CD4-positive, alpha-beta T cell (primary cell): ENCODE measurements around the gene CIB4. TPM values are rescaled to one million over a fixed set of nuclear protein-coding genes. Genes with fewer than 3 reads are reported as not detected.

ENCODE experiments used
- ATAC-seq: fragments of 200-7000 bp; cut with Tn5 transposase; one replicate; pipeline ENCODE4 v1.10.0; 2022; ENCODE audit warnings: mild to moderate bottlenecking; ENCODE audit not compliant: poor library complexity
- CTCF ChIA-PET: fragments of 350-600 bp; sonication (Branson Sonifier 250); formaldehyde crosslinking; loops from one replicate; lab custom pipeline; 2021; ENCODE audit warnings: antibody characterized with exemption, inconsistent platforms; lab: Charles Lee
- POLR2A ChIA-PET: fragments of 350-600 bp; sonication (Branson Sonifier 250); formaldehyde crosslinking; loops from one replicate; lab custom pipeline; 2021; ENCODE audit warnings: antibody characterized with exemption, inconsistent platforms; lab: Charles Lee
- DNase-seq, 14 experiments: peaks; one replicate each; pipeline ENCODE4 v3.0.0-alpha.2; 2013 to 2020; ENCODE audit warnings: mixed read lengths in 2 of 14
- H3K27ac ChIP-seq, 2 donors: one replicate each; pipeline versions ENCODE4 v1.5.1 to v1.7.0; 2013; ENCODE audit warnings: low read length in 2 of 2, low read depth in 1 of 2, mild to moderate bottlenecking in 1 of 2
- H3K27me3 ChIP-seq, 2 experiments: 1 replicate in 1 of 2; 2 replicates in 1 of 2; pipeline versions ENCODE4 v1.6.1 to v1.7.0; 2013; ENCODE audit warnings: low read length in 2 of 2, control low read depth in 1 of 2, mild to moderate bottlenecking in 1 of 2, moderate library complexity in 1 of 2; ENCODE audit not compliant: insufficient read depth in 2 of 2, control insufficient read depth in 1 of 2
- H3K36me3 ChIP-seq: one replicate; pipeline ENCODE4 v1.6.1; 2013; ENCODE audit warnings: low read length, control low read depth; ENCODE audit not compliant: insufficient read depth
- H3K4me1 ChIP-seq: one replicate; pipeline ENCODE4 v1.6.1; 2013; ENCODE audit warnings: low read length, control low read depth; ENCODE audit not compliant: insufficient read depth
- H3K4me3 ChIP-seq: one replicate; pipeline ENCODE4 v1.5.1; 2013; ENCODE audit warnings: mild to moderate bottlenecking, low read length, moderate library complexity
- H3K9me3 ChIP-seq, 2 experiments: 1 replicate in 1 of 2; 2 replicates in 1 of 2; pipeline versions ENCODE4 v1.6.1 to v1.7.0; 2013; ENCODE audit warnings: low read length in 2 of 2, mild to moderate bottlenecking in 2 of 2, control low read depth in 1 of 2, moderate library complexity in 1 of 2; ENCODE audit not compliant: control insufficient read depth in 1 of 2, insufficient read depth in 1 of 2
- H3K27ac Mint-ChIP-seq: one replicate; pipeline ENCODE4 v1.8.0; 2020; ENCODE audit warnings: mixed read lengths
- H3K27me3 Mint-ChIP-seq: one replicate; pipeline ENCODE4 v1.8.0; 2021; ENCODE audit warnings: mixed read lengths
- H3K36me3 Mint-ChIP-seq: one replicate; pipeline ENCODE4 v1.8.0; 2021; ENCODE audit warnings: low read depth, mixed read lengths
- H3K4me1 Mint-ChIP-seq: one replicate; pipeline ENCODE4 v1.8.0; 2021; ENCODE audit warnings: low read depth, mixed read lengths
- H3K4me3 Mint-ChIP-seq: one replicate; pipeline ENCODE4 v1.8.0; 2020; ENCODE audit warnings: mild to moderate bottlenecking, mixed read lengths
- H3K9me3 Mint-ChIP-seq: one replicate; pipeline ENCODE4 v1.8.0; 2020; ENCODE audit warnings: mixed read lengths
- intact Hi-C, 2 experiments: fragments of 100-400 bp; cut with DNase I in 1 of 2; cut with micrococcal nuclease in 1 of 2; formaldehyde crosslinking; loops; one replicate each; pipeline versions ENCODE4 v1.15.1 to v1.9.0; 2023 to 2025; cut with DNase I, micrococcal nuclease
- total RNA-seq, 174 experiments: library from RNA in 2 of 174; stranded (reverse) in 2 of 174; gene quantifications; one replicate each; pipeline ENCODE4 v1.2.3 and lab custom pipeline; 2021 to 2026
- TF ChIP-seq, protein P1 (sequence below): fragments of 200-600 bp; IDR thresholded peaks from one replicate; pipeline ENCODE4 v1.8.0; 2022; ENCODE audit warnings: antibody characterized with exemption, mild to moderate bottlenecking

Gene CIB4
- total RNA-seq, 2 experiments from 2014 or later = not detected

DNA sequence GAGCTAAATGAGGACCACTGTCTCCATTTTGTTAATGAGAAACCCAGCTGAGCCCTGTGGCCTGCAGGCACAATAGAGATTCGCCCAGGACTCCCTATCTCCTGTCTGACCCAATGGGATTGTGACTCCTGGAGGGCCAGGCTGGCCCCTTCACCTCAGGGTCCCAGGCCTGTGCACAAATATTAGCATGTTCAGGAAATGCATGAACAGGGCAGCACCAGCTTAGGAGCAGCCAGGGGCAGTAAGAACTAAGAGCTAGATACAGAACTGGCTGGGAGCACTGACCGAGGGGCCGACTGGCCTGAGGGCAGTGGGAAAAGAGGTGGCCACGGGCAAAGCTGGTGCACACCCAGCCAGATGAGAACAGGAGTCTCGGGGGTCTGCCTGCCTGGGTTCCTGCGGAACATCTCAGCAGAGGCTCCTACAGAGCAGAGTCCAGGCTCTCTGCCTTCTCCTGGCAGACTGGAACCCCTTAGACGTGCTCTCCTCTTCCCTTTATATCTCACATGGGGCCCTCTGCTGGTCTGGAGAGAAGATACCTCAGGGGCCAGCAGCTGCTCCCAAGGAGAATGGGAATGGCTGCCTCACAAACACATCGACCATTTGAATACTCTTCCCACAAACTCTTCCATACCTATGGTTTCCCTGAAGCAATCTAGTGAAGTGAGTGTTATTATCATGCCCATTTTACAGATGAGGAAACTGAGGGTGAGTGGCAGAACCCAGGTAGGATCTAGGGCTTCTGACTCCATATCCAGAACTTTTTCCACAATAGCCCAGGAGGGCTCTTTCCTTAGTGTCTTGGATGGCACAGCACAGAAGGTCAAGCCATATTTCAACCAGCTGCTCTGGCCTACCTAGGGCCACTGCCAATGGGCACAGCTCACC, 85.7 kb downstream of the CIB4 start:
- no peak overlapping the region for H3K27ac Mint-ChIP-seq
- Histone ChIP-seq H3K4me1 (no peaks in the 10 kb centered on the region), H3K27me3 (peaks cover 16 to 35% of the 10 kb centered on the region in 2 experiments), H3K36me3 (no peaks in the 10 kb centered on the region), H3K27ac (no peak overlapping the region), H3K9me3 (no peaks in the 10 kb centered on the region), H3K4me3 (no peak overlapping the region)
- peaks cover 68% of the 10 kb centered on the region for H3K27me3 Mint-ChIP-seq
- ATAC-seq (no peak), DNase-seq (no peak)
- ChIA-PET POLR2A (no interaction called here), CTCF (no interaction called here)
- H3K4me3 Mint-ChIP-seq = no peak overlapping the region
- H3K36me3 Mint-ChIP-seq = no peaks in the 10 kb centered on the region
- no peaks in the 10 kb centered on the region for H3K9me3 Mint-ChIP-seq
- H3K4me1 Mint-ChIP-seq = no peaks in the 10 kb centered on the region
- TF ChIP-seq, protein P1, sequence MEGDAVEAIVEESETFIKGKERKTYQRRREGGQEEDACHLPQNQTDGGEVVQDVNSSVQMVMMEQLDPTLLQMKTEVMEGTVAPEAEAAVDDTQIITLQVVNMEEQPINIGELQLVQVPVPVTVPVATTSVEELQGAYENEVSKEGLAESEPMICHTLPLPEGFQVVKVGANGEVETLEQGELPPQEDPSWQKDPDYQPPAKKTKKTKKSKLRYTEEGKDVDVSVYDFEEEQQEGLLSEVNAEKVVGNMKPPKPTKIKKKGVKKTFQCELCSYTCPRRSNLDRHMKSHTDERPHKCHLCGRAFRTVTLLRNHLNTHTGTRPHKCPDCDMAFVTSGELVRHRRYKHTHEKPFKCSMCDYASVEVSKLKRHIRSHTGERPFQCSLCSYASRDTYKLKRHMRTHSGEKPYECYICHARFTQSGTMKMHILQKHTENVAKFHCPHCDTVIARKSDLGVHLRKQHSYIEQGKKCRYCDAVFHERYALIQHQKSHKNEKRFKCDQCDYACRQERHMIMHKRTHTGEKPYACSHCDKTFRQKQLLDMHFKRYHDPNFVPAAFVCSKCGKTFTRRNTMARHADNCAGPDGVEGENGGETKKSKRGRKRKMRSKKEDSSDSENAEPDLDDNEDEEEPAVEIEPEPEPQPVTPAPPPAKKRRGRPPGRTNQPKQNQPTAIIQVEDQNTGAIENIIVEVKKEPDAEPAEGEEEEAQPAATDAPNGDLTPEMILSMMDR = no peak
- intact Hi-C loops = no loop called here

GRCh38 chr2:26552641-26553374, 88.4 kb downstream of the CIB4 start:
- peaks cover 47% of the 10 kb centered on the region for H3K27me3 Mint-ChIP-seq
- no peak overlapping the region for H3K27ac Mint-ChIP-seq
- ATAC-seq = no peak
- Histone ChIP-seq H3K27me3 (peaks cover 0 to 16% of the 10 kb centered on the region in 2 experiments), H3K4me3 (no peak overlapping the region), H3K27ac (no peak overlapping the region), H3K4me1 (no peaks in the 10 kb centered on the region), H3K36me3 (no peaks in the 10 kb centered on the region), H3K9me3 (no peaks in the 10 kb centered on the region)
- DNase-seq = no peak
- H3K36me3 Mint-ChIP-seq = no peaks in the 10 kb centered on the region
- TF ChIP-seq, protein P1 = no peak
- intact Hi-C loops = no loop called here
- no peaks in the 10 kb centered on the region for H3K9me3 Mint-ChIP-seq
- ChIA-PET CTCF (interaction anchor here (1.3 kb wide), 1 partner anchor 25 kb away, joined by 3 read pairs; no protein-coding TSS in a partner anchor), POLR2A (no interaction called here)
- H3K4me1 Mint-ChIP-seq = no peaks in the 10 kb centered on the region
- H3K4me3 Mint-ChIP-seq = no peak overlapping the region

- ATAC-seq (no peak), DNase-seq (no peak)
- CTCF ChIA-PET = no interaction called here
- no peak overlapping the region for H3K27ac Mint-ChIP-seq
- Histone ChIP-seq H3K36me3 (no peaks in the 10 kb centered on the region), H3K27ac (no peak overlapping the region), H3K9me3 (no peaks in the 10 kb centered on the region), H3K4me1 (no peaks in the 10 kb centered on the region), H3K4me3 (no peak overlapping the region), H3K27me3 (peaks cover 0 to 9% of the 10 kb centered on the region in 2 experiments)
- H3K4me1 Mint-ChIP-seq = no peaks in the 10 kb centered on the region
- H3K4me3 Mint-ChIP-seq = no peak overlapping the region
- H3K9me3 Mint-ChIP-seq = no peaks in the 10 kb centered on the region
- POLR2A ChIA-PET = no interaction called here
- TF ChIP-seq, protein P1 = no peak
- intact Hi-C loops = no loop called here
- no peaks in the 10 kb centered on the region for H3K36me3 Mint-ChIP-seq
- peaks cover 32% of the 10 kb centered on the region for H3K27me3 Mint-ChIP-seq
These were observed 90.7 kb downstream of the CIB4 start for GRCh38 chr2:26550276-26551015.
